ENCODE data around the gene TLNRD1.
A peak's percentile ranks its signal among the peaks of the same experiment; 100 is the strongest.
"Not testable (repeated sequence)": the region's sequence is repeated elsewhere in the genome, so short reads cannot be mapped to it uniquely, and the experiment has no call there.

TLNRD1 gene

GRCh38 chr15:81000624-81001151 is at the start of gene TLNRD1:
Gene TLNRD1, plus strand, starts transcription at chr15:81000923. Its CDS starts 1,349 bp downstream, at chr15:81002272.
- Histone ChIP-seq H3K4me1 (ENCODE audit: control insufficient read depth in 1 of 2, insufficient read depth in 2 of 2, low read length in 2 of 2) (peaks cover 17 to 25% of the 10 kb centered on the region in 2 donors), H3K36me3 (ENCODE audit: control insufficient read depth in 1 of 2, insufficient read depth in 2 of 2, low read length in 2 of 2) (peaks cover 0 to 7% of the 10 kb centered on the region in 2 donors)

GRCh38 chr15:80951941-80952340 is 48.8 kb upstream of the TLNRD1 start:
- peaks cover 17 to 55% of the 10 kb centered on the region in 2 donors for H3K36me3 ChIP-seq (ENCODE audit: control insufficient read depth in 1 of 2, insufficient read depth in 2 of 2, low read length in 2 of 2)
- no peak overlapping the region for H3K4me3 ChIP-seq (ENCODE audit: low read depth in 1 of 2, low read length in 2 of 2)
- no peaks in the 10 kb centered on the region for H3K27me3 ChIP-seq (ENCODE audit: control insufficient read depth in 1 of 2, insufficient read depth in 2 of 2, low read length in 2 of 2)
- H3K4me1 ChIP-seq (ENCODE audit: control insufficient read depth in 1 of 2, insufficient read depth in 2 of 2, low read length in 2 of 2): no peaks in the 10 kb centered on the region
- H3K27ac ChIP-seq (ENCODE audit: low read depth, low read length): no peak overlapping the region
- no peak overlapping the region for H3K9ac ChIP-seq (ENCODE audit: low read depth in 1 of 2, low read length in 2 of 2)
- no peaks in the 10 kb centered on the region for H3K9me3 ChIP-seq (ENCODE audit: control insufficient read depth in 1 of 2, low read length in 2 of 2)

More at GRCh38 chr15:81000624-81001151, at the start of gene TLNRD1:
- Histone ChIP-seq H3K4me3 (ENCODE audit: low read depth in 1 of 2, low read length in 2 of 2) (peak within 1 kb of the TSS; percentile 90), H3K9me3 (ENCODE audit: control insufficient read depth in 1 of 2, low read length in 2 of 2) (peaks cover 3 to 4% of the 10 kb centered on the region in 2 donors), H3K27me3 (ENCODE audit: control insufficient read depth in 1 of 2, insufficient read depth in 2 of 2, low read length in 2 of 2) (no peaks in the 10 kb centered on the region), H3K27ac (ENCODE audit: low read depth, low read length) (peak within 1 kb of the TSS; percentile 97), H3K9ac (ENCODE audit: low read depth in 1 of 2, low read length in 2 of 2) (peak within 1 kb of the TSS; percentile 86 to 96)

- no peaks in the 10 kb centered on the region for H3K27me3 ChIP-seq (ENCODE audit: control insufficient read depth in 1 of 2, insufficient read depth in 2 of 2, low read length in 2 of 2)
- H3K4me1 ChIP-seq (ENCODE audit: control insufficient read depth in 1 of 2, insufficient read depth in 2 of 2, low read length in 2 of 2): no peaks in the 10 kb centered on the region
- no peak overlapping the region for H3K27ac ChIP-seq (ENCODE audit: low read depth, low read length)
- H3K36me3 ChIP-seq (ENCODE audit: control insufficient read depth in 1 of 2, insufficient read depth in 2 of 2, low read length in 2 of 2): peaks cover 11 to 41% of the 10 kb centered on the region in 2 donors
- H3K9ac ChIP-seq (ENCODE audit: low read depth in 1 of 2, low read length in 2 of 2): no peak overlapping the region
- no peaks in the 10 kb centered on the region for H3K9me3 ChIP-seq (ENCODE audit: control insufficient read depth in 1 of 2, low read length in 2 of 2)
- no peak overlapping the region for H3K4me3 ChIP-seq (ENCODE audit: low read depth in 1 of 2, low read length in 2 of 2)
These were observed 47.4 kb upstream of the TLNRD1 start for GRCh38 chr15:80953001-80953952.

GRCh38 chr15:80953953-80954778 is 46.6 kb upstream of the TLNRD1 start:
- no peaks in the 10 kb centered on the region for H3K4me1 ChIP-seq (ENCODE audit: control insufficient read depth in 1 of 2, insufficient read depth in 2 of 2, low read length in 2 of 2)
- H3K9ac ChIP-seq (ENCODE audit: low read depth in 1 of 2, low read length in 2 of 2): no peak overlapping the region
- H3K27ac ChIP-seq (ENCODE audit: low read depth, low read length): no peak overlapping the region
- H3K4me3 ChIP-seq (ENCODE audit: low read depth in 1 of 2, low read length in 2 of 2): no peak overlapping the region
- H3K27me3 ChIP-seq (ENCODE audit: control insufficient read depth in 1 of 2, insufficient read depth in 2 of 2, low read length in 2 of 2): no peaks in the 10 kb centered on the region
- H3K36me3 ChIP-seq (ENCODE audit: control insufficient read depth in 1 of 2, insufficient read depth in 2 of 2, low read length in 2 of 2): peaks cover 8 to 40% of the 10 kb centered on the region in 2 donors
- no peaks in the 10 kb centered on the region for H3K9me3 ChIP-seq (ENCODE audit: control insufficient read depth in 1 of 2, low read length in 2 of 2)

GRCh38 chr15:80955571-80956452 is 44.9 kb upstream of the TLNRD1 start:
- not testable (repeated sequence) for H3K4me3 ChIP-seq (ENCODE audit: low read depth in 1 of 2, low read length in 2 of 2); H3K9me3 ChIP-seq (ENCODE audit: control insufficient read depth in 1 of 2, low read length in 2 of 2); H3K4me1 ChIP-seq (ENCODE audit: control insufficient read depth in 1 of 2, insufficient read depth in 2 of 2, low read length in 2 of 2); H3K9ac ChIP-seq (ENCODE audit: low read depth in 1 of 2, low read length in 2 of 2); H3K27ac ChIP-seq (ENCODE audit: low read depth, low read length); H3K27me3 ChIP-seq (ENCODE audit: control insufficient read depth in 1 of 2, insufficient read depth in 2 of 2, low read length in 2 of 2)
- peaks cover 7 to 29% of the 10 kb centered on the region in 2 donors for H3K36me3 ChIP-seq (ENCODE audit: control insufficient read depth in 1 of 2, insufficient read depth in 2 of 2, low read length in 2 of 2)

- Histone ChIP-seq H3K4me1 (ENCODE audit: control insufficient read depth in 1 of 2, insufficient read depth in 2 of 2, low read length in 2 of 2) (no peaks in the 10 kb centered on the region), H3K9me3 (ENCODE audit: control insufficient read depth in 1 of 2, low read length in 2 of 2) (no peaks in the 10 kb centered on the region), H3K27me3 (ENCODE audit: control insufficient read depth in 1 of 2, insufficient read depth in 2 of 2, low read length in 2 of 2) (no peaks in the 10 kb centered on the region), H3K36me3 (ENCODE audit: control insufficient read depth in 1 of 2, insufficient read depth in 2 of 2, low read length in 2 of 2) (peaks cover 5 to 22% of the 10 kb centered on the region in 2 donors), H3K4me3 (ENCODE audit: low read depth in 1 of 2, low read length in 2 of 2) (no peak overlapping the region), H3K27ac (ENCODE audit: low read depth, low read length) (no peak overlapping the region), H3K9ac (ENCODE audit: low read depth in 1 of 2, low read length in 2 of 2) (no peak overlapping the region)
These were observed 43.2 kb upstream of the TLNRD1 start for GRCh38 chr15:80957556-80957955.

- H3K4me1 ChIP-seq (ENCODE audit: control insufficient read depth in 1 of 2, insufficient read depth in 2 of 2, low read length in 2 of 2): no peaks in the 10 kb centered on the region
- peaks cover 5 to 19% of the 10 kb centered on the region in 2 donors for H3K36me3 ChIP-seq (ENCODE audit: control insufficient read depth in 1 of 2, insufficient read depth in 2 of 2, low read length in 2 of 2)
- no peaks in the 10 kb centered on the region for H3K27me3 ChIP-seq (ENCODE audit: control insufficient read depth in 1 of 2, insufficient read depth in 2 of 2, low read length in 2 of 2)
- no peaks in the 10 kb centered on the region for H3K9me3 ChIP-seq (ENCODE audit: control insufficient read depth in 1 of 2, low read length in 2 of 2)
- no peak overlapping the region for H3K9ac ChIP-seq (ENCODE audit: low read depth in 1 of 2, low read length in 2 of 2)
- H3K4me3 ChIP-seq (ENCODE audit: low read depth in 1 of 2, low read length in 2 of 2): no peak overlapping the region
- H3K27ac ChIP-seq (ENCODE audit: low read depth, low read length): no peak overlapping the region
These were observed 42.7 kb upstream of the TLNRD1 start for GRCh38 chr15:80957976-80958375.

- H3K9ac ChIP-seq (ENCODE audit: low read depth in 1 of 2, low read length in 2 of 2): no peak overlapping the region
- H3K27ac ChIP-seq (ENCODE audit: low read depth, low read length): no peak overlapping the region
- no peaks in the 10 kb centered on the region for H3K27me3 ChIP-seq (ENCODE audit: control insufficient read depth in 1 of 2, insufficient read depth in 2 of 2, low read length in 2 of 2)
- H3K9me3 ChIP-seq (ENCODE audit: control insufficient read depth in 1 of 2, low read length in 2 of 2): no peaks in the 10 kb centered on the region
- H3K36me3 ChIP-seq (ENCODE audit: control insufficient read depth in 1 of 2, insufficient read depth in 2 of 2, low read length in 2 of 2): peaks cover 0 to 10% of the 10 kb centered on the region in 2 donors
- H3K4me1 ChIP-seq (ENCODE audit: control insufficient read depth in 1 of 2, insufficient read depth in 2 of 2, low read length in 2 of 2): no peaks in the 10 kb centered on the region
- H3K4me3 ChIP-seq (ENCODE audit: low read depth in 1 of 2, low read length in 2 of 2): no peak overlapping the region
These were observed 41.8 kb upstream of the TLNRD1 start for GRCh38 chr15:80958818-80959495.

- peaks cover 0 to 25% of the 10 kb centered on the region in 2 donors for H3K36me3 ChIP-seq (ENCODE audit: control insufficient read depth in 1 of 2, insufficient read depth in 2 of 2, low read length in 2 of 2)
- H3K27me3 ChIP-seq (ENCODE audit: control insufficient read depth in 1 of 2, insufficient read depth in 2 of 2, low read length in 2 of 2); H3K4me1 ChIP-seq (ENCODE audit: control insufficient read depth in 1 of 2, insufficient read depth in 2 of 2, low read length in 2 of 2); H3K4me3 ChIP-seq (ENCODE audit: low read depth in 1 of 2, low read length in 2 of 2); H3K9ac ChIP-seq (ENCODE audit: low read depth in 1 of 2, low read length in 2 of 2); H3K9me3 ChIP-seq (ENCODE audit: control insufficient read depth in 1 of 2, low read length in 2 of 2); H3K27ac ChIP-seq (ENCODE audit: low read depth, low read length): not testable (repeated sequence)
These were observed 35.3 kb upstream of the TLNRD1 start for GRCh38 chr15:80965454-80965853.
